NCI-H1105 (cell line): ENCODE measurements around the gene FBRS.
A peak's percentile ranks its signal among the peaks of the same experiment; 100 is the strongest.
"Not testable (repeated sequence)": the region's sequence is repeated elsewhere in the genome, so short reads cannot be mapped to it uniquely, and the experiment has no call there.

Experiments used
- DNase-seq: peaks from one replicate; lab custom pipeline; 2025; lab: John Stamatoyannopoulos, UW

The FBRS gene

GRCh38 chr16:30657866-30658730 is at the start of gene FBRS:
Gene FBRS, plus strand, starts transcription at chr16:30658431. Its CDS starts 1,088 bp downstream, at chr16:30659519.
- peak; percentile 100 for DNase-seq

GRCh38 chr16:30609002-30609925 is 49.0 kb upstream of the FBRS start:
- DNase-seq, result peak; percentile 31

GRCh38 chr16:30609926-30610839 is 48.0 kb upstream of the FBRS start, which contains the start of gene ZNF689:
Gene ZNF689, minus strand, starts transcription at chr16:30610389. Its CDS starts 348 bp downstream, at chr16:30610041.
- DNase-seq, result peak; percentile 94

- DNase-seq, result peak; percentile 72
Measured at GRCh38 chr16:30615358-30616091, 42.7 kb upstream of the FBRS start.

DNA sequence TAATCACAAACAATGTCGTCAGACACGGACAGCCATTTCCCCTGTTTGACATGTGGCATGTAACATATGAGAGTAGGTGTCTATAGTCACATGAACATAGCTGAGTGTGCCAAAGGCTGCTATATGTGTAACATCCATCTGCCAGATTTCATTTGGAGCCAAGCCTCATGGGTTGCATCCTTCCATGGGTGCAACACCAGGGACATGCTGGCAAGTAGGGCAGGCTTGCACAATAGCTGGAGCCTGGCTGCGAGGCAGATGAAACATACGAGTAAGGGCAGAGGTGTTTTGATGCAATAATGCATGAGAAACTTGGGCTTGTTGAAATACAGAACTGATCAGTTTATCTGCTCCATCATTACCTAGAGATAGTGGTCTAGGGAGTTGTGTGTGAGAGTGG is 39.0 kb upstream of the FBRS start:
- no peak for DNase-seq

DNA sequence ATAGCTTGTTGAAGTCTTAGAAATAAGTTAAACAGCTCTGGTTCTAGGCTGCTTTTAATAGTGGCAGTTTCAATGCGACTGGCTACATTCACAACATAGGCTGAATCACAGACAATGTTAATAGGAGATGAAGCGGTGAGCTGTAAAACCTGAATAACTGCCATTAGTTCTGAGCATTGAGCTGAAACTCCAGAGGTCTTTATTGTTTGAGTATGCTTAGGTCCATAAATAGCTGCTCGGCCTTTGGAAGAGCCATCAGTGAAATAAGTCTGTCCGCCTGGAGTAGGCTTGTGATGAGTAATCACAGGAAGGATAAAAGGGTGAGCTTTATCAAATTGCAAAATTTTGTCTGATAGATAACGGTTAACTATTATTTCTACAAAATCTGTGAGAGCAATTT is 38.6 kb upstream of the FBRS start:
- DNase-seq, result no peak

DNA sequence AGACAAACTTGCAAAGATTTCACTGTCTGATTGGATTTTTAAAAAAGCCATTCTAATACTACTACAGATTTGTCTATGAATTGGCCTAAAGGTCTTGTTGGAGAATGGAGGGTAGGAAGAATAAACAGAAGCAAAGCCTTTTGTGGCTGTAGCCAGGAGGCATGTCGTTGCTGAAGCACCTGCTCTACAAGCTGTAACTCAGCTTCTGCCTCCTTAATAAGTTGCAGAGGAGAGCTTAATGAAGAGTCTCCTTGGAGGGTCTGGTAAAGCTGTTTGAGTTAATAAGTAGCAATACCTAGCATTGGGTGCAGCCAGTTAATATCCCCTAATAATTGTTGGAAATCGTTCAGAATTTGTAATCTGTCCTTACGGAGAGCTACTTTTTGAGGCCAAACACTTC is 38.1 kb upstream of the FBRS start:
- DNase-seq, result no peak

DNA sequence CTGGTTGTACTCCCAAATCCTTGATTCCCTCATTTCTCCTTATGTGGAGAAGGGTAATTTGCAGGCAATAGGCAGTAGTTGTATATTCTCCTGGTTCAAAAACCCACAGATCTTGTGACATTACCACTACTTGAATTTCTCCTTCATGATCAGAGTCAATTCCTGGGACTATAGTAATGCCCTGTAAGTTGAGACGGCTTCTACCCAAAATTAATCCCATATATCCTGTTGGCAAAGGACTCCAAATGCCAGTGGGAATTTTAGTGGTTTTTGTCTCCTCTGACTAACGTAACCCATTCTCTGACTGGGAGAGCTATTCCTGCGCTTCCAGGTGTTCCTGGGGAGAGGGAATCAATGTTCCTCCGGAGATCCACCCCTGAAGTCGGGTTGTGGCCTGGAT is 36.5 kb upstream of the FBRS start:
- DNase-seq, result no peak

GRCh38 chr16:30622455-30623032 is 35.7 kb upstream of the FBRS start:
- no peak for DNase-seq

DNA sequence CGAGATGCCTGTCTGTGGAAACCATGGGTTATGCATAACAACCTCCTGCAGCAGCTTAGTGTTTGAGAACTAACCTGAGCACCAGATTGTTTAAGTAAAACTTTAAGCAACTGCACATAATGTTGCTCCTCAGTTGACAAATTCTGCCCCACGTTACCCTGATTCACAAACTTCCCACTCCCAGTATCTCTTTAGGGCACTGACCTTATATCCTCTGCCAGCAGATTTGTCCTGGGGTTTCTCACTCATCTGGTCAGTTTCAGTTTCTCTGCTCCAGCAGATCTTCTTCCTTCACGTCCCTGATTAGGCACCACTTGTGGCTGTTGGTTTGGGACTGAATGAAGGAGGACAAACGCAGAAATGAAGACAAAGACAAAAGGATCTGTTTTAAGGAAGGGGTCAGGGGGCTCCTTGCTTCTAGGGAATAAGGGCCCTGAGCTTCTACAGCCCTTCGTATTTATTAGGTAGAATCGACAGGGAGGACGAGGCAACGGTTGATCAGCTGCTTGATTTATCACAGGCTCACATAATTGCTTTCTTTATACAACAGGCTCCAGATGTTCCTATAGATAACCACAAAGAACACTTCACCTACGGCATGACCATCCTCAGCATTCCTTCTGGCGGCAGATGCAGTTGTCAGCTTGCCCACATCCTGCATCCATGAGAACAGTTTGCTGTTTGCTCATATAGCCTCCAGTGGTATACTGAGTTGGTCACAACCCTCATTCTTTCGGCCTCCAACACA is 34.5 kb upstream of the FBRS start:
- DNase-seq, result no peak

DNA sequence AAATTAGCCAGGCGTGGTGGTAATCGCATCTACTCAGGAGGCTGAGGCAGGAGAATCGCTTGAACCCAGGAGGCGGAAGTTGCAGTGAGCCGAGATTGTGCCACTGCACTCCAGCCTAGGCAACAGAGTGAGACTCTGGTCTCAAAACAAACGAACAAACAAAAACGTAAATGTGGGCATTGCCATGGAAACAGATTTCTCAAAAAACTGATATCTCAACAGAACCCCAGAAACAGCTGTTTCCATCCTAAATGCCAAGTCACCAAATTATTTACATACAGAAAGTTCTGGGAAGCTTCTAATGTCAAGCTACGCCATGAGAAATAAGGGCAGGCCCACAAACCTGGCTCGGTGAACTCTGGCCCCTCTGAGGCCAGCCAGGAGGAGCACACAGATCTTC is 32.0 kb upstream of the FBRS start:
- DNase-seq, result no peak

GRCh38 chr16:30628628-30629540 is 29.3 kb upstream of the FBRS start:
- peak; percentile 58 for DNase-seq

- not testable (repeated sequence) for DNase-seq
Measured at GRCh38 chr16:30632454-30632853, 25.8 kb upstream of the FBRS start.

DNA sequence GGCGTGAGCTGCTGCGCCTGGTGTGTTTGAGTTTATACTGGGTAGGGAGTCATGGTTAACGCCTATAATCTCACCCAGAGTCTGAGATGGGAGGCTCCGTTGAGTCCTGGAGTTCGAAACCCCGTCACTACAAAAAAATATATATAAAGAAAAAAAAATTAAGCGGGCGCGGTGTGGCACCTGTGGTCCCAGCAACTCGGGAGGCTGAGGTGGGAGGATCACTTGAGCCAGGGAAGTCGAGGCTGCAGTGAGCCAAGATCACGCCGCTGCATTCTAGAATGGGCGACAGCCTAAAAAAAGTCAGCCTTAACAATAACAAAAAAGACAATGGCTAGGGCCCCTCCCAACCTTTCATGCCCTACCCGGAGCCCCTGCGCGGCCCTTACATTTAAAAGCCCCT is 24.7 kb upstream of the FBRS start:
- no peak for DNase-seq

DNA sequence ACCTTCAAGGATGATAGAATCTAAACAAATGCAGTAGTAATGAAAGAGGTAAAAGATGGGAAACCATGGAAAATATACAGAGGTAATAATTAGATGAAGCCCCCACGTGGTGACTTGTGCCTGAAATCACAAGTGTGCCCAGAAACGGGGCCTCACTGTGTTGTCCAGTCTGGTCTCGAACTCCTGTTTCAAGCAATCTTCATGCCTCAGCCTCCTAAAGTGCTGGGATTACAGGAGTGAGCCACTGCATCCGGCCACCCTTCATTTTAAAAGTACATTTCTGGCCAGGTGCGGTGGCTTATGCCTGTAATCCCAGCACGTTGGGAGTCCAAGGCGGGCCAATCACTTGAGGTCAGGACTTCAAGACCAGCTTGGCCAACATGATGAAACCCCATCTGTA is 21.6 kb upstream of the FBRS start:
- DNase-seq, result no peak

- not testable (repeated sequence) for DNase-seq
Measured at GRCh38 chr16:30637139-30637538, 21.1 kb upstream of the FBRS start.

DNA sequence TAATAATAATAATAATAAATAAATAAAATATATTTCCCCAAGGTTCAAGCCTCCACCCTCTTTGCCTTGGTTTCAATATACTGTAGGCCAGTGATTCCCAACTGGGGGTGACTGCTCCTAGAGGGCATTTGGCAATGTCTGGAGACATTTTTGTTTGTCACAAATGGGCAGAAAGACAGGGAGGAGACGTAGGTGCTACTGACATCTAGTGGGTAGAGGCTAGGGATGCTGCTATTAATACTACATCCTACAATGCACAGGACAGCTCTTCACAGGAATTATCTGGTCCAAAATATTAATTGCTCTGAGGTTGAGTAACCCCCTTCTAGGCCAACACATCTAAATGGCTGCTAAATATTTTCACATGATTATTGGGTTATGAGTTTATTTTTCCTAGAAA is 20.3 kb upstream of the FBRS start:
- DNase-seq, result peak; percentile 8

- no peak for DNase-seq
Measured at GRCh38 chr16:30641378-30641982, 16.8 kb upstream of the FBRS start.
